Hepatic stellate cell (primary cell): ENCODE data around the gene PTPRD.

Experiments used
- DNase-seq: peaks from one replicate; pipeline ENCODE4 v3.0.0; 2011; ENCODE audit warnings: low spot score

PTPRD gene

GRCh38 chr9:9605681-9606080, 1007.1 kb downstream of the PTPRD start:
- no peak for DNase-seq

DNA sequence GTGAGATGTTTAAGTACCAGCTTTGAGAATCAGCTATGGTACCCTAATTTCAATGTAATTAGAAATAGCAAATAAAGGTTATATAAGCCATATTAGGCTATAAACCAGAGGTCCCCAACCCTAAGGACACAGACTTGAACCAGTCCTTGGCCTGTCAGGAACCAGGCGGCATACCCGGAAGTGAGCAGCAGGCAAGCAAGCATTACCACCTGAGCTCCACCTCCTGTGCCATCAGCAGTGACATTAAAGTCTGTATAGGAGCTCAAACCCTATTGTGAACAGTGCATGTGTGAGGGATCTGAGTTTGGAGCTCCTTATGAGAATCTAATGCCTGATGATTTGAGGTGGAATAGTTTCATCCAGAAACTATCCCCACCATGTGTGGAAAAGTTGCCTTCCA, 1009.5 kb downstream of the PTPRD start:
- DNase-seq, result no peak

- DNase-seq, result no peak
Measured at GRCh38 chr9:9598723-9599122, 1014.1 kb downstream of the PTPRD start.

DNA sequence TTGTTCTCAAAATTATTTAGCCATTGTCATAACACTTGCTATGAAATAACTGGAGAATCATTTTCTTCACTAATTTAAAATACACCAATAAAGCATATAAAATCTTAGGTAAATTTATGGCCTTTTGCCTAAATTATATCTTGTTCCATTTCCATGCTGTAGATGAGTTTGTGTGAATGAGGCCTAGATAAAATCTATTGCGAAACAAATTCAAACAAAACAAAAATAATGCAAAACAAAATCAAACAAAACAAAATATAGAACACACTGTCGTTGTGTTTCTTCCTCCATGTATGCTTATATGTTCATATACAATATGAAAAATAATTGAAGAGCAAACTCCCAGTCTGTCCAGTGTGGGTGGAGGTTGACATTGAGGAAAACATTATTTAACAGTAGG, 1020.7 kb downstream of the PTPRD start:
- DNase-seq, result no peak

- DNase-seq, result no peak
Measured at GRCh38 chr9:9585920-9586319, 1026.9 kb downstream of the PTPRD start.

GRCh38 chr9:9574080-9574479, 1038.7 kb downstream of the PTPRD start:
- DNase-seq, result no peak

- no peak for DNase-seq
Measured at GRCh38 chr9:9565700-9566099, 1047.1 kb downstream of the PTPRD start.

DNA sequence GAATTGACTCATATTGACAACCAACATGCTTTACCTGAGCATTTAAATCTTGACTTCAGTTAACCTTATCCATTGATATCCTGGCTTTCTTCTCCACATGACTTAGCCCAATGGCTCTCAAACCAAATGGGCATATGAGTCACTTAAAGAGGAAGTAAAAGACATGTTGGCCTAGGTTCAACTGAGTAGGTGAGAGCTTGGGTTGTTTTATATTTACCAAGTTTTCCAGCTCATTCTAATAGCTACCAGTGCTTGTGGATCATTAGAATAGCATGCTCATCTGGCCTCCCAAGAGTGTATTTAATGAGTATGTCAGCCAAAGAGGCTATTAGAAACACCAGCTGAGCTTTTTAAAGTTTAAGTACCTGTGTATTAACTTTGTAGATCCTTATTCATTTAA, 1049.0 kb downstream of the PTPRD start:
- no peak for DNase-seq

DNA sequence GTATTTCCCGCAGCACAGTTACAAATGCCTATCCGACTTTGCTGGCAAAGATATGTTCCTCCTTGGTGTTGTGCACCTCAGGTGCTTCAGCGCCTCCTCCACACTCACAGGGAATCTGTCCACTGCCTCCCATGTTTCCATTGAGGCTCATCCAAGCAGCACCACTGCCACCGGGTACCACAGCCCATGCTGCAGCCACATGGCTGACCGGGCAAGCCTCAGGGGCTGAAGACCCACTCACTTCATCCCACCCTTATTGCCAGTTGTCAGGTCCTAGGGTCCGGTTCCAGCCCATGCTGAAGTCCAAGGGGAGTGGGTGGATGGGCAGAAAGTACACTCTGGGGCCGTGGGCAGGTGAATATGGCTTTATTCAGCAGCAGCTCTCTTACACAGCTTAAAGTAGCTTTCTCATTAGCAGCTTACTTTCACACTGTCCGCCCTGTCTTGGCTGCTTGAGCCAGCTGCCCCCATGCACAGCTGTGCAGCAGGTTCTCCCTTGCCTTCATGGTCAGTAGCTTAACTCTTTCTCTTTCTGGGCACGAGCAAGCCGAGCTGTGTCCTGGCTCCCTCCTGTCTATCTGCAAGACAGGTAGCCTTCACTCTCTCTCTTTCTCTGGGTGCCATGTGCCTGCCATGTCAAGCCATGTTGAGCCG, 1052.3 kb downstream of the PTPRD start:
- DNase-seq, result no peak

GRCh38 chr9:9558907-9559306, 1053.9 kb downstream of the PTPRD start:
- DNase-seq, result no peak

GRCh38 chr9:9557804-9558334, 1054.9 kb downstream of the PTPRD start:
- no peak for DNase-seq

- no peak for DNase-seq
Measured at GRCh38 chr9:9556865-9557803, 1055.7 kb downstream of the PTPRD start.

DNA sequence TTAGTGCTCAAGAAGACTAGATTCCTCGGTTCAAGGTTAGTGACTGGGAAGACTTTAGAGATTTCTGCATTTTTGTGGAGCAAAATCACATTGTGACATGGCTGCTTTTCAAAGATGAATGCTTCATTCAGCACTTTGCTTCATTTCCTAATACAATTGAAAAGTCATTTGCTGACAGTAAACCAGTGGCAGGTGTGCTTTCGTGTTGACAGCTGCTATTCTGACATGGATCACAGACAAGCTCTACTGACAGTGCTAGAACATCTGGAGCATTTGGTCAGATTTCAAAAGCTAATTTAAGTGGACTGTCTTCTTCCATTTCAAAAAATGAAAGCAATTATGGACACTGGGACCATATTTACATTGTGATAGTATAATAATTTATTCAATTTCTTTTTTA, 1060.1 kb downstream of the PTPRD start:
- DNase-seq, result no peak

- DNase-seq, result no peak
Measured at GRCh38 chr9:9538766-9539165, 1074.0 kb downstream of the PTPRD start.

DNA sequence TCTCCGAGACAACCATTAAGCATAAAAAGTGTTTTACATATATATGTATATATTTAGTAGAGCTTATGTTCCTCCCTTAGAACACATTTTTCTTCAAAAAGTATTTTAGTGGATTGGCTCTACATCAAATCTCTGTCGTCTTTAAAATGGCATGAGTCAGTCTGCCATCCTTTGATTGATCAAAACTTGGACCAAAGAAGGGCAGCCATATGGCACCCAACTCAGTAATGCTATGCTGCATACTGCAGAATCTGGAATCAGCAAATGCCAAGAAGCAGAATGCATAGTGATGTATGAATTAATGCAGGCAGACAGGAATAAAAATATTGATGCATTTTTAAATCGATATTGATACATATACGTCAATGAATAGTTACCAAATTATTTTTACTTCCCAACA, 1074.4 kb downstream of the PTPRD start:
- DNase-seq, result no peak

DNA sequence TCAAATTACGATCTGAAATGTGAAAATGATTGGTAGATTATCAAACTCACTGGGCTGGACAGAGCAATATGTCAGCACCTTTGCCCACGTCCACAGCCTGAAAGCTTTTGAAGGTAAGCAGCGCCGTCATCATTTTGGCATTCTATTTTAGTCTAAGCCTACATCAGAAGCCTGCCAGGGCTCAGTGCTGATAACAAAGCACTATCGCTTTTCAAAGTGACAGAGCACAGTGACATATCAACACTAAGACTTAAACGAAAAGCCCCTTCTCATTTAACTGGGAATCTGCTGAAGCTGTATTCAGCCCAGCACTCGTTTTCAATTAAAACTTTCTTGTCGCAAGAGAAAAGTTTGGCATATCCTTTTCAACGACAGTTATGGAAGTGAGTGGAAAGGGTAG, 1076.3 kb downstream of the PTPRD start:
- DNase-seq, result no peak

DNA sequence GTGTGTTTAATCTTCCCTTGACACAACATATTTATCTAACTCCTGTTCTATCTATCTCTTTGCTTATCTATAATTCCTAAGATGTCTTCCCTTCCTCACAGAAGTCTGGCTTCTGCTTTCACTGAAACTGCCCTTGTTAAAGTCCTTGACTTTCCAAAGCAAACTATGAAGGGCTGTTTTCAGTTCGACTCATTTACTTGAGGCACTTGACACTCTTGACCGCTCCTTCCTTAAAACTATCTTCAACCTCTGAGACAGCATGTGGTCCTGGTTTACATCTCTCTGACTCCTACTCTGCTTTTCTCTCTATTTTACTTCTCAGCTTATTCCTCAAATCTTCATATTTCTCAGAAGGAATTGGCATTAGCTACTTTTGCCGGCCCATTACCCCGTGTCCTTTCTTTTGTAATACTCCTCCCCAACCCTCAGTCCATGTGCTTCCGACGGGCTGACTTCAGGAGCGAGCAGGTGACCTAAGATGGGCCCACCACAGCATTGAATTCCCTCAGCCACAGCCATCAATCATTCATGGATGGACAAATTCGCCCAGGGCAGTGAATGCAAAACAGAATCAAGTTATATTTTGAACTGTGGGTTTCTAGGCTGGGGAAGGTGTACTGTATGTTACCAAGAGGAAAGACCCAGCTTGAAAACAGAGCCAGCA, 1089.2 kb downstream of the PTPRD start:
- DNase-seq, result no peak

DNA sequence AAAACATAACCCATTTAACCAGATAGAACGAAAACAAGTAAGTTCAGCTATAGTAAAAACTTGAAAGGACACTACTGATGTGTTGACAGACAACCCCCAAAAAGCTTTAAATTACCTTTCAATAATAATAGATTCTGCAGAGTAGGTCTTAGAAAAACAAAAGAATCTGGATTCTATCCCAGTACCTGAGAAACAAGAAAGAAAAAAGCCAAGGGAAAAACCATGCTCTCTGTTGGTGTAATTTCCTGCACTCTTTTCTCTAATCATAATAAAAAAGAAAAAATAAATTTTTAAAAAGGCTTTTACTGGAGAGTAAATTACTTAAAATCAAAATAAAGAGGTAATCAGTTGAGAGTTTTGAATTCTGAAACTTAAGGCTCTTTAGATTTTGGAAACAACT, 1090.4 kb downstream of the PTPRD start:
- DNase-seq, result no peak

GRCh38 chr9:9521033-9521779, 1091.6 kb downstream of the PTPRD start:
- no peak for DNase-seq

GRCh38 chr9:9504869-9505268, 1107.9 kb downstream of the PTPRD start:
- DNase-seq, result no peak

DNA sequence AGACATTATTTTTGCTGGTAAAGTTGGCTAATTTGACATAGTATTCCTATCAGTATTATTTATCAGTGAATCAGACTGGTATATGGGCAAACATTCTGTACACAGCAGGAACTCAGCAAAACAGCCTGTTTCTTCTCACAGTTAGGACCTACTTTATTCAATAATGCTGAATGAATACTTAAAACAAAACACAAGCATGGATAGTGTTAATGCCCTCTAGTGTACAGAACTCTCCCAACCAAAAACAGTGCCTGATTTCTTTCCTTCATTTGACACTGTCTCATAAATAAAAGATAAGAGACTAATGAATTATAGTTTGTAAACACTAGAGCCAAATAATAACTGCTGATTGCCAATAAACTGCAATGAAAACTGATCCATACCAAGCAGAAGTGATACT, 1113.3 kb downstream of the PTPRD start:
- no peak for DNase-seq

GRCh38 chr9:9498846-9499245, 1114.0 kb downstream of the PTPRD start:
- DNase-seq, result no peak
